ENCODE measurements around the gene RAB9A.

The RAB9A gene

GRCh38 chrX:13752141-13752540 lies 63.2 kb downstream of the RAB9A start:
- FAIRE-seq, result no peak

- FAIRE-seq, result no peak
These were observed 63.7 kb downstream of the RAB9A start for GRCh38 chrX:13752646-13753045.

GRCh38 chrX:13754765-13755164 lies 65.8 kb downstream of the RAB9A start:
- no peak for FAIRE-seq

GRCh38 chrX:13755254-13755653 lies 66.3 kb downstream of the RAB9A start:
- no peak for FAIRE-seq

GRCh38 chrX:13756381-13756780 lies 67.5 kb downstream of the RAB9A start:
- no peak for FAIRE-seq

GRCh38 chrX:13759152-13759718 lies 70.3 kb downstream of the RAB9A start:
- no peak for FAIRE-seq

Data from endometrium (tissue), 2 donors.